Kidney (tissue), 14 donors: ENCODE data around the gene CHRM4. TPM values are rescaled to one million over a fixed set of nuclear protein-coding genes. Genes with fewer than 3 reads are reported as not detected.
A peak's percentile ranks its signal among the peaks of the same experiment; 100 is the strongest.

ENCODE experiments used
- DNase-seq, 5 donors: peaks; one replicate each; pipeline ENCODE4 v3.0.0-alpha.2; 2013 to 2020
- FAIRE-seq: peaks from 2 replicates; lab custom pipeline; 2012; peaks lifted over from hg19 to GRCh38; lab: Jason Lieb, UNC
- H3K27ac ChIP-seq, 2 donors: one replicate each; pipeline ENCODE4 v1.7.0; 2013; ENCODE audit warnings: low read depth in 2 of 2, low read length in 2 of 2, inconsistent platforms in 1 of 2
- H3K27me3 ChIP-seq: one replicate; pipeline ENCODE4 v1.7.1; 2013; ENCODE audit warnings: low read length, inconsistent platforms; ENCODE audit not compliant: control insufficient read depth, insufficient read depth
- H3K36me3 ChIP-seq, 3 donors: one replicate each; pipeline versions ENCODE4 v1.7.0 to v1.7.1; 2013; ENCODE audit warnings: low read length in 3 of 3, control low read depth in 1 of 3, inconsistent platforms in 1 of 3; ENCODE audit not compliant: insufficient read depth in 3 of 3, control insufficient read depth in 2 of 3
- H3K4me1 ChIP-seq, 3 donors: one replicate each; pipeline versions ENCODE4 v1.7.0 to v1.7.1; 2013; ENCODE audit warnings: low read length in 3 of 3, inconsistent platforms in 1 of 3, low read depth in 1 of 3; ENCODE audit not compliant: control insufficient read depth in 2 of 3, insufficient read depth in 2 of 3
- H3K4me3 ChIP-seq, 3 donors: one replicate each; pipeline versions ENCODE4 v1.7.0 to v1.8.1; 2013; ENCODE audit warnings: low read length in 3 of 3, control low read depth in 1 of 3, inconsistent platforms in 1 of 3
- H3K9ac ChIP-seq, 3 donors: one replicate each; pipeline versions ENCODE4 v1.7.0 to v1.7.1; 2013; ENCODE audit warnings: low read length in 3 of 3, control low read depth in 1 of 3, inconsistent platforms in 1 of 3
- H3K9me3 ChIP-seq, 3 donors: one replicate each; pipeline versions ENCODE4 v1.7.0 to v1.7.1; 2013; ENCODE audit warnings: low read length in 3 of 3, control low read depth in 1 of 3, inconsistent platforms in 1 of 3; ENCODE audit not compliant: control insufficient read depth in 2 of 3, insufficient read depth in 1 of 3
- CTCF ChIP-seq: IDR thresholded peaks from 3 replicates; pipeline ENCODE4 v1.5.1; 2012; ENCODE audit warnings: mild to moderate bottlenecking, moderate library complexity, borderline replicate concordance; ENCODE audit not compliant: insufficient read depth; ENCODE audit errors: extremely low read depth
- intact Hi-C: fragments of 100-400 bp; cut with DNase I; formaldehyde crosslinking; loops from one replicate; pipeline ENCODE4 v1.11.1; 2022
- polyA plus RNA-seq: library from polyadenylated mRNA; stranded (reverse); fragments of 350-450 nt; fragmentation: Illumina TruSeq; extraction: RNeasy Lipid Tissue Mini Kit (QIAGEN cat#74804); gene quantifications from one replicate; pipeline ENCODE4 v1.2.3, GENCODE V29; 2014; ENCODE audit warnings: low read depth, low replicate concordance; ENCODE audit not compliant: insufficient read depth
- total RNA-seq: library from RNA; stranded (reverse); fragmentation: NEBNext Ultra II Directional; extraction: Animal tissue kit (Norgen Biotek cat#: 25700); gene quantifications from one replicate; pipeline ENCODE4 v1.2.1, GENCODE V29; 2021
- donor health status: control.
- donor health status: control.
- donor health status: control.
- donor health status: control.
- donor health status: control.
- donor health status: DM: yes; HTN: yes; CAD: no.
- donor health status: Normal renal cell carcinoma (clear cell type).

The CHRM4 gene
- total and polyA plus RNA-seq, 2 donors from 2014 or later, result 0.16 TPM; not detected in 1

- DNase-seq, result no peak
- TF ChIP-seq CTCF, result no peak
- FAIRE-seq, result no peak
- peaks cover 13% of the 10 kb centered on the region for H3K27me3 ChIP-seq
- H3K9ac ChIP-seq, result no peak overlapping the region
- peaks cover 0 to 13% (median 4%) of the 10 kb centered on the region in 3 donors for H3K4me1 ChIP-seq
- H3K36me3 ChIP-seq, result no peaks in the 10 kb centered on the region
- H3K27ac ChIP-seq, result no peak overlapping the region
- no peaks in the 10 kb centered on the region for H3K9me3 ChIP-seq
- no peak overlapping the region for H3K4me3 ChIP-seq
- intact Hi-C loops, result loop anchor here (10.0 kb wide), 1 partner anchor 147 kb away; no protein-coding TSS in a partner anchor
These were observed 4.1 kb downstream of the CHRM4 start for GRCh38 chr11:46387456-46387855.

- intact Hi-C loops, result loop anchor here (10.0 kb wide), 1 partner anchor 148 kb away; no protein-coding TSS in a partner anchor
- Histone ChIP-seq H3K27ac (no peak overlapping the region), H3K4me1 (peaks cover 0 to 18% (median 7%) of the 10 kb centered on the region in 3 donors), H3K36me3 (no peaks in the 10 kb centered on the region), H3K4me3 (no peak overlapping the region), H3K27me3 (peaks cover 13% of the 10 kb centered on the region), H3K9me3 (no peaks in the 10 kb centered on the region), H3K9ac (no peak overlapping the region)
- DNase-seq, result no peak
- no peak for FAIRE-seq
- no peak for TF ChIP-seq CTCF
These were observed 4.9 kb downstream of the CHRM4 start for GRCh38 chr11:46386674-46387073.

- FAIRE-seq (no peak), DNase-seq (peak in 1 of 5 donors; percentile 45)
- Histone ChIP-seq H3K27me3 (peaks cover 13% of the 10 kb centered on the region), H3K4me1 (peaks cover 0 to 18% (median 7%) of the 10 kb centered on the region in 3 donors), H3K36me3 (no peaks in the 10 kb centered on the region), H3K9me3 (no peaks in the 10 kb centered on the region), H3K9ac (no peak overlapping the region), H3K27ac (no peak overlapping the region), H3K4me3 (no peak overlapping the region)
- intact Hi-C loops, result loop anchor here (10.0 kb wide), 1 partner anchor 149 kb away; no protein-coding TSS in a partner anchor
- no peak for TF ChIP-seq CTCF
These were observed 5.5 kb downstream of the CHRM4 start for GRCh38 chr11:46386005-46386578.
